Endothelial cell of umbilical vein (primary cell): ENCODE data around the gene AKT1. TPM values are rescaled to one million over a fixed set of nuclear protein-coding genes. Genes with fewer than 3 reads are reported as not detected.
A peak's percentile ranks its signal among the peaks of the same experiment; 100 is the strongest.

Experiments used
- Bru-seq: library from RNA; stranded (reverse); fragments of 400-500 nt; gene quantifications from one replicate; lab custom pipeline; 2021; lab: Mats Ljungman, UMichigan
- BruChase-seq, 2 experiments: library from RNA; stranded (reverse); fragments of 400-500 nt; gene quantifications; one replicate each; lab custom pipeline; 2021; lab: Mats Ljungman, UMichigan
- BruUV-seq: library from RNA; stranded (reverse); fragments of 400-500 nt; replicated peaks from 2 replicates; lab custom pipeline; 2021; lab: Mats Ljungman, UMichigan
- CTCF ChIA-PET: fragments of 300-600, 350-600 bp; sonication (Branson Sonifier 250); formaldehyde crosslinking; loops from one replicate; lab custom pipeline; 2021; ENCODE audit warnings: antibody characterized with exemption, inconsistent platforms; lab: Charles Lee
- POLR2A ChIA-PET: fragments of 300-600, 350-600 bp; sonication (Branson Sonifier 250); formaldehyde crosslinking; loops from one replicate; lab custom pipeline; 2021; ENCODE audit warnings: antibody characterized with exemption, inconsistent platforms; lab: Charles Lee
- DNase-seq: peaks from one replicate; pipeline ENCODE4 v3.0.0-alpha.2; 2011; ENCODE audit warnings: low read depth, low spot score
- FAIRE-seq: peaks from 2 replicates; lab custom pipeline; 2011; peaks lifted over from hg19 to GRCh38; lab: Jason Lieb, UNC
- H2AFZ ChIP-seq: 2 replicates; pipeline ENCODE4 v1.6.0; 2012; ENCODE audit warnings: low read depth, low read length, control low read depth, inconsistent platforms
- H3K27ac ChIP-seq: 2 replicates; pipeline ENCODE4 v1.5.1; 2011; ENCODE audit warnings: low read depth, mild to moderate bottlenecking, control low read depth, low read length, moderate library complexity; ENCODE audit not compliant: insufficient read depth
- H3K27me3 ChIP-seq, 2 experiments: 2 replicates each; pipeline versions ENCODE4 v1.6.0 to v1.6.1; 2011; ENCODE audit warnings: low read length in 2 of 2, mixed read lengths in 1 of 2; ENCODE audit not compliant: control insufficient read depth in 2 of 2, insufficient read depth in 2 of 2
- H3K36me3 ChIP-seq, 2 experiments: 2 replicates in 1 of 2; 3 replicates in 1 of 2; pipeline ENCODE4 v1.5.1; 2011; ENCODE audit warnings: low read length in 2 of 2, mild to moderate bottlenecking in 1 of 2, moderate library complexity in 1 of 2; ENCODE audit not compliant: control insufficient read depth in 2 of 2, insufficient read depth in 2 of 2; ENCODE audit errors: extremely low read depth in 1 of 2
- H3K4me1 ChIP-seq: 3 replicates; pipeline ENCODE4 v1.5.1; 2011; ENCODE audit warnings: mild to moderate bottlenecking, low read length; ENCODE audit not compliant: control insufficient read depth, insufficient read depth; ENCODE audit errors: extremely low read depth
- H3K4me2 ChIP-seq: 2 replicates; pipeline ENCODE4 v1.6.1; 2011; ENCODE audit warnings: low read length, control low read depth, mixed read lengths; ENCODE audit not compliant: insufficient read depth
- H3K4me3 ChIP-seq, 3 experiments: fragments of 200-600 bp in 1 of 3; sonication (generic), shearing (Covaris generic) in 1 of 3; replicated peaks in 1 of 3; 2 replicates each; pipeline ENCODE4 v1.5.1; 2011 to 2016; ENCODE audit warnings: control low read depth in 3 of 3, low read length in 3 of 3, mild to moderate bottlenecking in 2 of 3, inconsistent platforms in 1 of 3, low read depth in 1 of 3, moderate library complexity in 1 of 3; ENCODE audit not compliant: insufficient read depth in 1 of 3
- H3K79me2 ChIP-seq: 2 replicates; pipeline ENCODE4 v1.6.0; 2012; ENCODE audit warnings: low read length, inconsistent platforms; ENCODE audit not compliant: control insufficient read depth, insufficient read depth
- H3K9ac ChIP-seq: replicated peaks from 2 replicates; pipeline ENCODE3; 2011; ENCODE audit warnings: low read length, control low read depth; ENCODE audit not compliant: insufficient read depth; ENCODE audit errors: extremely low read depth
- H3K9me1 ChIP-seq: replicated peaks from 3 replicates; pipeline ENCODE4 v1.6.0; 2011; ENCODE audit warnings: mild to moderate bottlenecking, low read length; ENCODE audit not compliant: control insufficient read depth, insufficient read depth; ENCODE audit errors: extremely low read depth
- H3K9me3 ChIP-seq: replicated peaks from 2 replicates; pipeline ENCODE4 v1.5.1; 2012; ENCODE audit warnings: low read length, inconsistent platforms; ENCODE audit not compliant: control insufficient read depth, insufficient read depth
- H4K20me1 ChIP-seq: replicated peaks from 2 replicates; pipeline ENCODE3; 2011; ENCODE audit warnings: mild to moderate bottlenecking, low read length; ENCODE audit not compliant: control insufficient read depth, insufficient read depth; ENCODE audit errors: extremely low read depth
- CTCF ChIP-seq, 2 donors: IDR thresholded peaks; 1 replicate in 1 of 2; 2 replicates in 1 of 2; pipeline ENCODE4 v1.5.1; 2011; ENCODE audit warnings: low read length in 2 of 2, mild to moderate bottlenecking in 2 of 2, moderate library complexity in 2 of 2, control low read depth in 1 of 2, inconsistent platforms in 1 of 2, low read depth in 1 of 2; ENCODE audit not compliant: insufficient read depth in 1 of 2; ENCODE audit errors: extremely low read depth in 1 of 2
- EZH2 ChIP-seq: IDR thresholded peaks from 2 replicates; pipeline ENCODE4 v1.6.1; 2012; ENCODE audit warnings: borderline replicate concordance, low read depth, mild to moderate bottlenecking, moderate library complexity, low read length, inconsistent platforms; ENCODE audit not compliant: severe bottlenecking
- FOS ChIP-seq: IDR thresholded peaks from 2 replicates; pipeline ENCODE4 v1.6.1; 2011; ENCODE audit warnings: mild to moderate bottlenecking, low read length, moderate library complexity, borderline replicate concordance; ENCODE audit not compliant: insufficient read depth
- GATA2 ChIP-seq: IDR thresholded peaks from 2 replicates; pipeline ENCODE4 v1.7.0; 2011; ENCODE audit warnings: low read depth, mild to moderate bottlenecking, moderate library complexity, mixed read lengths, low read length; ENCODE audit not compliant: insufficient read length, insufficient read depth
- JUN ChIP-seq: IDR thresholded peaks from 2 replicates; pipeline ENCODE4 v1.6.1; 2011; ENCODE audit warnings: borderline replicate concordance, low read depth; ENCODE audit not compliant: insufficient read length, insufficient read depth
- MAX ChIP-seq: IDR thresholded peaks from 2 replicates; pipeline ENCODE4 v1.6.1; 2011; ENCODE audit not compliant: insufficient read depth, insufficient read length
- MYC ChIP-seq: IDR thresholded peaks from one replicate; pipeline ENCODE4 v1.6.1; 2011; ENCODE audit warnings: mild to moderate bottlenecking, low read depth, low read length
- POLR2A ChIP-seq: IDR thresholded peaks from 2 replicates; pipeline ENCODE4 v1.6.1; 2012; ENCODE audit warnings: low read depth, mild to moderate bottlenecking, control low read depth, low read length
- POLR2AphosphoS5 ChIP-seq: IDR thresholded peaks from 2 replicates; pipeline ENCODE4 v1.6.1; 2012; ENCODE audit warnings: low read depth, mild to moderate bottlenecking, control low read depth, low read length, moderate library complexity; ENCODE audit not compliant: insufficient read depth
- dilution Hi-C: fragments of 300-500 bp; cut with MboI; formaldehyde crosslinking; loops from one replicate; pipeline ENCODE4 v1.15.0; 2019; ENCODE audit warnings: low sequenced_read_pairs; ENCODE audit not compliant: extremely low pct_ligation_motif_present
- intact Hi-C: fragments of 100-400 bp; cut with micrococcal nuclease; formaldehyde crosslinking; loops from one replicate; pipeline ENCODE4 v1.10.0; 2022
- long read RNA-seq: library from polyadenylated mRNA; stranded (forward); transcript quantifications from one replicate; pipeline ENCODE4 v2.0.0, GENCODE V29; 2021
- polyA minus RNA-seq, 3 experiments: library from RNA; depleted of rRNA, polyadenylated mRNA; stranded (reverse); fragments of >200 nt; gene quantifications; 1 replicate in 1 of 3; 2 replicates in 2 of 3; pipeline ENCODE4 v1.2.3, GENCODE V29; 2011
- polyA plus RNA-seq, 4 experiments: library from polyadenylated mRNA; depleted of rRNA in 3 of 4; stranded (reverse) in 3 of 4; unstranded in 1 of 4; fragments of >200 nt; gene quantifications; 2 replicates each; pipeline versions ENCODE4 v1.2.1 to v1.2.3, GENCODE V29; 2011 to 2012; ENCODE audit warnings: missing spikeins in 1 of 4
- total RNA-seq: library from RNA; stranded (reverse); gene quantifications from 2 replicates; pipeline ENCODE4 v1.2.3, GENCODE V29; 2021

The AKT1 gene
- 172 and 191 TPM in 2 replicates for total RNA-seq
- polyA plus RNA-seq, result 177 and 186 TPM in 2 replicates
- 174 and 199 TPM in 2 replicates for polyA plus RNA-seq (2011; cell fraction: cytosol; rRNA removed)
- polyA plus RNA-seq (2011; cell fraction: nucleus; rRNA removed), result 309 and 317 TPM in 2 replicates
- polyA plus RNA-seq (2012), result 128 and 150 TPM in 2 replicates
- 156 and 177 TPM in 2 replicates for polyA minus RNA-seq
- 85.6 TPM for polyA minus RNA-seq (2011; cell fraction: cytosol; rRNA and poly(A)+ RNA removed)
- 52.5 and 66.6 TPM in 2 replicates for polyA minus RNA-seq (2011; cell fraction: nucleus; rRNA and poly(A)+ RNA removed)
- percentile 55 among the genes with signal in this experiment for Bru-seq, nascent RNA
- BruChase-seq, experiment 1, labeled RNA remaining after a 6-hour chase, result percentile 90 among the genes with signal in this experiment
- percentile 79 among the genes with signal in this experiment for BruChase-seq, experiment 2, labeled RNA remaining after a 2-hour chase
- long read RNA-seq, transcript AKT1-203 (14 exons, 2,710 nt), result major isoform, 693 of 942 reads
- long read RNA-seq, transcript AKT1-220 (15 exons, 2,742 nt), result minor isoform, 46 of 942 reads
- long read RNA-seq, transcript AKT1-201 (15 exons, 2,866 nt), result minor isoform, 17 of 942 reads
- long read RNA-seq, transcript AKT1-208 (13 exons, 3,916 nt), result minor isoform, 5 of 942 reads
- long read RNA-seq, partial matches to known transcripts, result 52 of 942 reads
- long read RNA-seq, other reads (novel, unspliced or antisense), result 125 of 942 reads

- FAIRE-seq (no peak), DNase-seq (no peak)
- Histone ChIP-seq H3K4me1 (peaks cover 10% of the 10 kb centered on the region), H3K9me1 (no peaks in the 10 kb centered on the region), H3K9me3 (no peaks in the 10 kb centered on the region), H2AFZ (peak within 1 kb of the TSS; percentile 60), H4K20me1 (no peaks in the 10 kb centered on the region), H3K27me3 (no peaks in the 10 kb centered on the region), H3K9ac (peak within 1 kb of the TSS; percentile 73), H3K4me3 (peak within 1 kb of the TSS; percentile 23 to 64 (median 27)), H3K27ac (peak within 1 kb of the TSS; percentile 31), H3K36me3 (peaks cover 2 to 15% of the 10 kb centered on the region in 2 experiments), H3K79me2 (peaks cover 46% of the 10 kb centered on the region), H3K4me2 (peak within 1 kb of the TSS; percentile 44)
- no TSS peak for BruUV-seq
- CTCF ChIA-PET, result interaction anchor here (1.0 to 3.0 kb wide), 4 partner anchors 25 to 31 kb away, joined by 3 to 14 read pairs (median 6); no protein-coding TSS in a partner anchor
- intact Hi-C loops (loop anchor here (2.0 kb wide), 2 partner anchors 26 to 32 kb away; no protein-coding TSS in a partner anchor), dilution Hi-C loops (no loop called here)
- no peak for TF ChIP-seq GATA2
- no peak for TF ChIP-seq EZH2
- no peak for TF ChIP-seq POLR2AphosphoS5
- no peak for TF ChIP-seq MYC
- no peak for TF ChIP-seq MAX
- TF ChIP-seq JUN, result no peak
- no peak for TF ChIP-seq CTCF (IDR thresholded peaks at IDR 0.05; ENCODE audit: extremely low read depth in 1 of 2, insufficient read depth in 1 of 2, low read depth in 1 of 2, low read length in 2 of 2)
- TF ChIP-seq FOS, result no peak
- TF ChIP-seq POLR2A, result no peak
- POLR2A ChIA-PET, result no interaction called here
Observed at GRCh38 chr14:104794993-104795780, at the start of gene AKT1. Gene AKT1 (minus strand): TSS chr14:104795748. CDS start chr14:104792643, 3,105 bp downstream.
